ENCODE results near the gene PEAK1.
A peak's percentile ranks its signal among the peaks of the same experiment; 100 is the strongest.
"Not testable (repeated sequence)": the region's sequence is repeated elsewhere in the genome, so short reads cannot be mapped to it uniquely, and the experiment has no call there.

The PEAK1 gene

DNA sequence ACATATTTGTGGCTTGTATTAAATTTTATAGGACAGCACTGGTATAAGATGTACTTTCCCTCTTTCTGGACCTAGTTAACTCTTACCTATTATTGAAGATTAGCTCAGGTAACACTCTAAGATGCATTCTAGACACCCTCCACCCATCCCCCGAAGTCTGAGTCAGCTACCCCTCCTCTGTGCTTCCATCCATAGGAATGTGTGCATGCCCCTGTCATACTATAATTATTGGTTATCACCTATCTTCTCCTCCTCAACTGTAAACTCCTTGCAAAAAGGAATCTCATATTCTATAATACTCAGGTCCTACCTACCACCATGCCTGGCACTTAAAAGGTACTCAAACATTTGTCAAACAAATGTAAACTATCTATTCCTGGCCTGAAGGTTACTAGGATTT, 3.0 kb downstream of the PEAK1 start:
- Mint-ChIP-seq H3K4me1 (peaks cover 26% of the 10 kb centered on the region), H3K4me3 (no peak overlapping the region), H3K27me3 (no peaks in the 10 kb centered on the region), H3K36me3 (peaks cover 5% of the 10 kb centered on the region), H3K27ac (no peak overlapping the region), H3K9me3 (no peaks in the 10 kb centered on the region)
- no peak for DNase-seq
- CTCF ChIA-PET, result no interaction called here

DNA sequence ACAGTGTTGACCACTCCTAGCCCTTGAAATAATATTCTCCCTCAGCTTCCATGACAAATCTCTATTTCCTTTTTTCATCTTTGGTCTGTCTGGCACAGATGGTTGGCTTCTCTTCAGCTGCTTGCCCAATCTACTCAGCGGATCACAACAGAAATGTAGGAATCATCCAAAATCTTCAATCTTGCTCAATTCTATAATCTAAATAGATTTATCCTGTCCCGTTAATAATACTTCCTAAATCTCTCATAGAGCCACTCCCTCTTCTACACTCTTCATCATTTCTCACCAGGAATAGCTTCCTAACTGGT, 3.8 kb downstream of the PEAK1 start:
- Mint-ChIP-seq H3K9me3 (no peaks in the 10 kb centered on the region), H3K27ac (no peak overlapping the region), H3K27me3 (no peaks in the 10 kb centered on the region), H3K36me3 (peaks cover 5% of the 10 kb centered on the region), H3K4me3 (no peak overlapping the region), H3K4me1 (peaks cover 19% of the 10 kb centered on the region)
- DNase-seq, result no peak
- CTCF ChIA-PET, result no interaction called here

GRCh38 chr15:77415450-77416147, 4.3 kb downstream of the PEAK1 start:
- H3K36me3 Mint-ChIP-seq, result peaks cover 4% of the 10 kb centered on the region
- H3K27me3 Mint-ChIP-seq, result no peaks in the 10 kb centered on the region
- no peak overlapping the region for H3K27ac Mint-ChIP-seq
- no peak for DNase-seq
- peaks cover 20% of the 10 kb centered on the region for H3K4me1 Mint-ChIP-seq
- H3K9me3 Mint-ChIP-seq, result no peaks in the 10 kb centered on the region
- no peak overlapping the region for H3K4me3 Mint-ChIP-seq
- CTCF ChIA-PET, result no interaction called here

GRCh38 chr15:77414789-77415442, 5.0 kb downstream of the PEAK1 start:
- Mint-ChIP-seq H3K9me3 (no peaks in the 10 kb centered on the region), H3K4me3 (no peak overlapping the region), H3K27me3 (no peaks in the 10 kb centered on the region), H3K27ac (no peak overlapping the region), H3K4me1 (peaks cover 27% of the 10 kb centered on the region), H3K36me3 (peaks cover 4% of the 10 kb centered on the region)
- no peak for DNase-seq
- CTCF ChIA-PET, result no interaction called here

- Mint-ChIP-seq H3K4me1 (peaks cover 34% of the 10 kb centered on the region), H3K27me3 (no peaks in the 10 kb centered on the region), H3K9me3 (no peaks in the 10 kb centered on the region), H3K27ac (no peak overlapping the region), H3K36me3 (peaks cover 2% of the 10 kb centered on the region), H3K4me3 (no peak overlapping the region)
- CTCF ChIA-PET, result no interaction called here
- DNase-seq, result no peak
Observed at GRCh38 chr15:77413699-77414349, 6.1 kb downstream of the PEAK1 start.

DNA sequence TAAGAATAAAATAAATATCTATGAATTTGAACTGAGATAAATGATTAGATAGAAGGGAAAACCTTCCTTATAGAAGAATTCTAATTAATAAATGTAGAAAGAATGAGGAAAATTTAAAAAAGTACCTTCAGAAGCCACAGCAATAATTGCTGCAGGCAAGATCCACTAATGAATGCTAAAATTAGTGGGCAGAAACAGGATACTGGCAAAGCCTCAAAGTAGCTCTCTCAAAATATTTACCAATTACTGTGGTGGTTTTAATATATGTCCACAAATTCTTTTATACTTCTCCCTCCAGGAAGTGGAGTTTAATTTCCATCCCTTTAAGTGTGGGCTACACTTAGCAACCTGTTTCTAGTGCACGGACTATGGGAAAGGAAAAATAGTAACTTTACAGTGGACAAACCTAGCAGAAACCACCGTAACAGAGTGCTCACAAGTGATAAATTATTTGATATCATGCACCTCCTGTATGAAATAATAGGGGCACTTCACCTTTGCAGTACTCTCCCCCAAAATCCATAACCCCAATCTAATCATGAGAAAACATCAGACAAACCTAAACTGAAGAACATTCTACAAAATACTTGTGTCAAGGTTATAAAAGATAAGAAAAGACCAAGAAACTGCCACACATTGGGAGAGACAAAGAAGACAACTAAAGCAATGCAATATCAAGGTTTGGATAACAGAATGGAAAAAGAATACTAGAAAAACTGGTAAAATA, 6.8 kb downstream of the PEAK1 start:
- H3K27me3 Mint-ChIP-seq, result no peaks in the 10 kb centered on the region
- H3K4me1 Mint-ChIP-seq, result peaks cover 28% of the 10 kb centered on the region
- no peak overlapping the region for H3K27ac Mint-ChIP-seq
- CTCF ChIA-PET, result no interaction called here
- no peak overlapping the region for H3K4me3 Mint-ChIP-seq
- H3K36me3 Mint-ChIP-seq, result peaks cover 2% of the 10 kb centered on the region
- no peak for DNase-seq
- no peaks in the 10 kb centered on the region for H3K9me3 Mint-ChIP-seq

- H3K9me3 Mint-ChIP-seq, result no peaks in the 10 kb centered on the region
- no peak overlapping the region for H3K27ac Mint-ChIP-seq
- CTCF ChIA-PET, result no interaction called here
- peaks cover 31% of the 10 kb centered on the region for H3K4me1 Mint-ChIP-seq
- no peak overlapping the region for H3K4me3 Mint-ChIP-seq
- H3K27me3 Mint-ChIP-seq, result no peaks in the 10 kb centered on the region
- H3K36me3 Mint-ChIP-seq, result peaks cover 2% of the 10 kb centered on the region
- DNase-seq, result no peak
Observed at GRCh38 chr15:77411619-77411976, 8.3 kb downstream of the PEAK1 start.

GRCh38 chr15:77410701-77411618, 8.9 kb downstream of the PEAK1 start:
- Mint-ChIP-seq H3K9me3 (no peaks in the 10 kb centered on the region), H3K36me3 (peaks cover 2% of the 10 kb centered on the region), H3K27me3 (no peaks in the 10 kb centered on the region), H3K4me3 (no peak overlapping the region), H3K27ac (peak overlapping the region; percentile 81), H3K4me1 (peaks cover 37% of the 10 kb centered on the region)
- DNase-seq, result no peak
- CTCF ChIA-PET, result no interaction called here

GRCh38 chr15:77410157-77410500, 9.8 kb downstream of the PEAK1 start:
- Mint-ChIP-seq H3K4me3 (peak overlapping the region; percentile 47), H3K4me1 (peaks cover 40% of the 10 kb centered on the region), H3K27ac (peak overlapping the region; percentile 81)
- not testable (repeated sequence) for H3K27me3 Mint-ChIP-seq, H3K36me3 Mint-ChIP-seq, H3K9me3 Mint-ChIP-seq, DNase-seq
- CTCF ChIA-PET, result interaction anchor here (1.2 kb wide), 1 partner anchor 9 kb away, joined by 3 read pairs; no protein-coding TSS in a partner anchor

- peak; percentile 66 for DNase-seq
Observed at GRCh38 chr15:77409259-77410156, 10.4 kb downstream of the PEAK1 start.

GRCh38 chr15:77406846-77407245, 13.1 kb downstream of the PEAK1 start:
- H3K4me3 Mint-ChIP-seq, result no peak overlapping the region
- H3K27me3 Mint-ChIP-seq, result no peaks in the 10 kb centered on the region
- H3K27ac Mint-ChIP-seq, result no peak overlapping the region
- H3K9me3 Mint-ChIP-seq, result no peaks in the 10 kb centered on the region
- CTCF ChIA-PET, result no interaction called here
- H3K4me1 Mint-ChIP-seq, result peaks cover 38% of the 10 kb centered on the region
- no peak for DNase-seq
- peaks cover 2% of the 10 kb centered on the region for H3K36me3 Mint-ChIP-seq

More at GRCh38 chr15:77409259-77410156, 10.4 kb downstream of the PEAK1 start:
- H3K4me1 Mint-ChIP-seq, result peaks cover 40% of the 10 kb centered on the region
- H3K9me3 Mint-ChIP-seq, result no peaks in the 10 kb centered on the region
- peak overlapping the region; percentile 81 for H3K27ac Mint-ChIP-seq
- CTCF ChIA-PET, result interaction anchor here (1.2 kb wide), 1 partner anchor 9 kb away, joined by 3 read pairs; no protein-coding TSS in a partner anchor
- H3K36me3 Mint-ChIP-seq, result peaks cover 2% of the 10 kb centered on the region
- H3K27me3 Mint-ChIP-seq, result no peaks in the 10 kb centered on the region
- peak overlapping the region; percentile 47 for H3K4me3 Mint-ChIP-seq

GRCh38 chr15:77406173-77406759, 13.6 kb downstream of the PEAK1 start:
- H3K9me3 Mint-ChIP-seq, H3K27ac Mint-ChIP-seq, H3K4me3 Mint-ChIP-seq, H3K27me3 Mint-ChIP-seq, DNase-seq, CTCF ChIA-PET, H3K36me3 Mint-ChIP-seq: not testable (repeated sequence)
- peaks cover 38% of the 10 kb centered on the region for H3K4me1 Mint-ChIP-seq

Measured in activated naive CD4-positive, alpha-beta T cell treated with anti-CD3 and anti-CD28 coated beads, Interleukin-2, amount 10 ng/mL, durations not matched to agents 7 days and 5 days (primary cell).